HL-60 (cell line): ENCODE results near the gene HCN2.

ENCODE experiments used
- DNase-seq, 2 experiments: peaks; one replicate each; pipeline ENCODE4 v3.0.0-alpha.2; 2010 to 2020; ENCODE audit warnings: low read depth in 1 of 2, low spot score in 1 of 2
- H3K27ac ChIP-seq: fragments of 250-450 bp; sonication (Bioruptor Pico); replicated peaks from 2 replicates; pipeline ENCODE4 v1.5.1; 2020; ENCODE audit warnings: mild to moderate bottlenecking, moderate library complexity
- H3K27me3 ChIP-seq: fragments of 250-450 bp; sonication (Bioruptor Pico); 2 replicates; pipeline ENCODE4 v1.5.1; 2021; ENCODE audit warnings: mild to moderate bottlenecking, moderate library complexity; ENCODE audit not compliant: insufficient read depth, poor library complexity, severe bottlenecking
- H3K4me3 ChIP-seq: replicated peaks from 2 replicates; pipeline ENCODE4 v1.5.1; 2011; ENCODE audit warnings: mild to moderate bottlenecking, control low read depth, low read length; ENCODE audit not compliant: insufficient read depth
- CTCF ChIP-seq: IDR thresholded peaks from one replicate; pipeline ENCODE4 v1.5.1; 2011; ENCODE audit warnings: low read length, control low read depth, inconsistent platforms; ENCODE audit not compliant: insufficient read depth
- GABPA ChIP-seq: IDR thresholded peaks from 2 replicates; pipeline ENCODE4 v1.6.1; 2012; ENCODE audit warnings: low read depth
- POLR2AphosphoS5 ChIP-seq: IDR thresholded peaks from 2 replicates; pipeline ENCODE4 v1.6.1; 2012; ENCODE audit warnings: low read depth
- REST ChIP-seq: IDR thresholded peaks from 2 replicates; pipeline ENCODE4 v1.6.1; 2012; ENCODE audit warnings: low read depth; ENCODE audit not compliant: insufficient replicate concordance
- SPI1 ChIP-seq: IDR thresholded peaks from 2 replicates; pipeline ENCODE4 v1.6.1; 2012; ENCODE audit warnings: low read depth, mild to moderate bottlenecking, borderline replicate concordance

The HCN2 gene

GRCh38 chr19:596263-596655 lies 6.6 kb downstream of the HCN2 start:
- H3K27ac ChIP-seq = no peak overlapping the region
- H3K27me3 ChIP-seq = peaks cover 9% of the 10 kb centered on the region
- no peak for TF ChIP-seq CTCF
- no peak for TF ChIP-seq POLR2AphosphoS5
- no peak for TF ChIP-seq GABPA
- H3K4me3 ChIP-seq = no peak overlapping the region
- no peak for DNase-seq

DNA sequence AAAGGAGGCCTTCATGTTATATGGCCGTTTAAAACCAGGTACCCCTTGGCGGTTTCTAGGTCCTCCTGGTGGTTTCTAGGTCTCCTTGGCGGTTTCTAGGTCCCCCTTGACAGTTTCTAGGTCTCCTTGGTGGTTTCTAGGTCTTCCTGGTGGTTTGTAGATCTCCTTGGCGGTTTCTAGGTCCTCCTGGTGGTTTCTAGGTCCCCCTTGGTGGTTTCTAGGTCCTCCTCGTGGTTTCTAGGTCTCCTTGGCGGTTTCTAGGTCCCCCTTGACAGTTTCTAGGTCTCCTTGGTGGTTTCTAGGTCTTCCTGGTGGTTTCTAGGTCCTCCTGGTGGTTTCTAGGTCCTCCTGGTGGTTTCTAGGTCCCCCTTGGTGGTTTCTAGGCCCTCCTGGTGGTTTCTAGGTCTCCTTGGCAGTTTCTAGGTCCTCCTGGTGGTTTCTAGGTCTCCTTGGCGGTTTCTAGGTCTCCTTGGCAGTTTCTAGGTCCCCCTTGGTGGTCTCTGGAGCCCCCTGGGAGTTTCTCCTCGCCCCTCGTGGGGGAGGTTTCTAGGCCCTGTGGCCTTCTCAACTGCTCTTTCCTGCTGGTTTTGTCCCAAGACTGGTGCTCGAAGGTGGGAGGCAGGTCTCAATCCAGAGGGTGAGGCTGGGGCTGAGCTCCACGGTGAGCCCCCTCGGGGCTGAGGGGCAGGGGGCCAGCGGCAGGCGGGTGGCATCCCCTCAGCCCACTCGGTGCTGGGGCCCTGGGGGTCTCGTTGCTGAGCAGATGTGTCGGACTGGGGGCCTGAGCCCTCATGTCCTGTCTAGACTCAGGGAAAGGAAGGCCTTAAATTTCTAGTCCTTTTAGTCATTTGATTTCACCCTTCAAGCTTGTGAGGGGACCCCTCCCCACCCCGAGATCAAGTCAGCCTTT lies 8.0 kb downstream of the HCN2 start:
- no peak for DNase-seq
- H3K4me3 ChIP-seq = no peak overlapping the region
- H3K27ac ChIP-seq = no peak overlapping the region
- TF ChIP-seq REST (peak; percentile 32), SPI1 (no peak)
- no peaks in the 10 kb centered on the region for H3K27me3 ChIP-seq

GRCh38 chr19:601310-601709 lies 11.6 kb downstream of the HCN2 start:
- TF ChIP-seq SPI1 = no peak
- no peak for TF ChIP-seq POLR2AphosphoS5
- no peak for TF ChIP-seq CTCF
- TF ChIP-seq GABPA = no peak
- no peak for TF ChIP-seq REST
- H3K27ac ChIP-seq = no peak overlapping the region
- H3K27me3 ChIP-seq = no peaks in the 10 kb centered on the region
- H3K4me3 ChIP-seq = no peak overlapping the region
- DNase-seq = no peak

DNA sequence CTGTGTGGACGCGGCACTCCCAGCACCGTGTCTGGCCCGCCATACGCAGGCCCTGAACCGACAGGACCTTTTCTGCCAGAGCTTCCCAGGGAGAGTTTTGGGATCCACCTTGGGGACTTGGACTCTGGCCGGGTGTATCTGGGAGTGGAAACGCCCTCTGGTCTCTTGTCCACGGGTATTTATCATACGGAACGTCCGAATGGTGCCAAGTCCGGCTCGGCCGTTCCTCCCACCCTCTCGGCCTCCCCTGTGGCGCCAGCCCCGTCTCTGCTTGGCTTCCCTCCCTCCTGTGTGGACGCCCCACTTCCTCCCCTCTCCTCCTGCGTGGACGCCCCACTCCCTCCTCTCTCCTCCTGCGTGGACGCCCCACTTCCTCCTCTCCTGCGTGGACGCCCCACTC lies 12.1 kb downstream of the HCN2 start:
- H3K27ac ChIP-seq = no peak overlapping the region
- DNase-seq = no peak
- no peaks in the 10 kb centered on the region for H3K27me3 ChIP-seq
- no peak for TF ChIP-seq SPI1
- TF ChIP-seq POLR2AphosphoS5 = no peak
- no peak for TF ChIP-seq GABPA
- no peak for TF ChIP-seq CTCF
- no peak for TF ChIP-seq REST
- no peak overlapping the region for H3K4me3 ChIP-seq
